ENCODE measurements around the gene LLPH. TPM values are rescaled to one million over a fixed set of nuclear protein-coding genes. Genes with fewer than 3 reads are reported as not detected.
A peak's percentile ranks its signal among the peaks of the same experiment; 100 is the strongest.

The LLPH gene
- total RNA-seq, 1 donor from 2014 or later, result 19.9 TPM

- Histone ChIP-seq H3K9me3 (ENCODE audit: low read depth) (no peaks in the 10 kb centered on the region), H3K4me3 (no peak overlapping the region), H3K36me3 (no peaks in the 10 kb centered on the region), H2AFZ (replicated peaks) (no peak overlapping the region), H3K4me2 (no peak overlapping the region), H3F3A (ENCODE audit: low read depth) (no peaks in the 10 kb centered on the region), H3K4me1 (no peaks in the 10 kb centered on the region), H3K27ac (no peak overlapping the region), H4K20me1 (ENCODE audit: low read depth) (no peaks in the 10 kb centered on the region), H3K27me3 (no peaks in the 10 kb centered on the region), H3K79me2 (ENCODE audit: low read depth) (no peaks in the 10 kb centered on the region), H3K9ac (no peak overlapping the region)
- H3K36me3 Mint-ChIP-seq, result no peaks in the 10 kb centered on the region
- H3K4me1 Mint-ChIP-seq, result peaks cover 7% of the 10 kb centered on the region
- peaks cover 10% of the 10 kb centered on the region for H3K9me3 Mint-ChIP-seq
- H3K4me3 Mint-ChIP-seq, result no peak overlapping the region
- TF ChIP-seq EZH2 (IDR thresholded peaks at IDR 0.05) (no peak), EZH2phosphoT487 (IDR thresholded peaks at IDR 0.05) (no peak)
- TF ChIP-seq, protein P1, sequence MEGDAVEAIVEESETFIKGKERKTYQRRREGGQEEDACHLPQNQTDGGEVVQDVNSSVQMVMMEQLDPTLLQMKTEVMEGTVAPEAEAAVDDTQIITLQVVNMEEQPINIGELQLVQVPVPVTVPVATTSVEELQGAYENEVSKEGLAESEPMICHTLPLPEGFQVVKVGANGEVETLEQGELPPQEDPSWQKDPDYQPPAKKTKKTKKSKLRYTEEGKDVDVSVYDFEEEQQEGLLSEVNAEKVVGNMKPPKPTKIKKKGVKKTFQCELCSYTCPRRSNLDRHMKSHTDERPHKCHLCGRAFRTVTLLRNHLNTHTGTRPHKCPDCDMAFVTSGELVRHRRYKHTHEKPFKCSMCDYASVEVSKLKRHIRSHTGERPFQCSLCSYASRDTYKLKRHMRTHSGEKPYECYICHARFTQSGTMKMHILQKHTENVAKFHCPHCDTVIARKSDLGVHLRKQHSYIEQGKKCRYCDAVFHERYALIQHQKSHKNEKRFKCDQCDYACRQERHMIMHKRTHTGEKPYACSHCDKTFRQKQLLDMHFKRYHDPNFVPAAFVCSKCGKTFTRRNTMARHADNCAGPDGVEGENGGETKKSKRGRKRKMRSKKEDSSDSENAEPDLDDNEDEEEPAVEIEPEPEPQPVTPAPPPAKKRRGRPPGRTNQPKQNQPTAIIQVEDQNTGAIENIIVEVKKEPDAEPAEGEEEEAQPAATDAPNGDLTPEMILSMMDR (IDR thresholded peaks at IDR 0.05), result peak; percentile 36
- H3K27me3 Mint-ChIP-seq (ENCODE audit: insufficient read depth, low read depth), result peaks cover 2% of the 10 kb centered on the region
- peak; percentile 11 for DNase-seq (ENCODE audit: low spot score)
- no peak overlapping the region for H3K27ac Mint-ChIP-seq
Measured at GRCh38 chr12:66103016-66103913, 27.3 kb downstream of the LLPH start.

DNA sequence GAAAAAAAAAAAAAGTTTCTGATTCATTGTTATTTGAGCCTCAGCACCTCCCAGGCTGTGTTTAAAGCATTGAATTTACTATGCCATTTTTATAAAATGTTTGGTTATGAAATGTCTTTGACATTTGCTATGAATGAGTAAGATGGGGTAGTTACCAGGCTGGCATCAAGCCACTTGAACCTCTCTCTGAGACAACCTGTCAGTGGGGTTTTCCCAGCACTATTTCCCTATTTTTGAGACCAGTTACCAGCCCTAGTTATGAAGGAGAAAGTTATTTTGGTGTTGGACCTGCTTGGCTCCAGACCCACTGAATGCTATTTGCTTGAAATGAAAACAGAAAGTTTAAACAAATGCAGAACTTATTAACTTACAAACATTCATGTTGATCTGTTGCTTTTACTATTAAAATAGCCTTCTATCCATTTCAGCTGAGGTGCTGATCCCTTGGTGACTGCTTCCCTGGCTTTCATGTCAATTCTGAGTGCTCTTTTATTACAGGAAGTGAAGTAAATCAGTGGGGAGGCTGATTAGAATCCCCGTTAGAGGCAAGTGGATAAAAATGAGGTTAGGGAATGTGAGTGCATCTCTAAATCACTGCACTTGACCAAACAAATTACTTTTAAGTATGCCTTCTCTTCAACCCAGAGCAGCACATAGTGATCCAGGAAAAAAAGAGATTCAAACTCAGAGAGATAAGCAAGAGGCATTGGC, 37.8 kb downstream of the LLPH start:
- DNase-seq (ENCODE audit: low spot score), result no peak
- Histone ChIP-seq H3K4me2 (no peak overlapping the region), H3K27me3 (no peaks in the 10 kb centered on the region), H3K36me3 (no peaks in the 10 kb centered on the region), H3F3A (ENCODE audit: low read depth) (no peaks in the 10 kb centered on the region), H2AFZ (replicated peaks) (peak overlapping the region; percentile 4), H3K9me3 (ENCODE audit: low read depth) (no peaks in the 10 kb centered on the region), H3K4me3 (no peak overlapping the region), H3K27ac (no peak overlapping the region), H3K9ac (no peak overlapping the region), H3K79me2 (ENCODE audit: low read depth) (no peaks in the 10 kb centered on the region), H3K4me1 (peaks cover 5% of the 10 kb centered on the region), H4K20me1 (ENCODE audit: low read depth) (no peaks in the 10 kb centered on the region)
- Mint-ChIP-seq H3K4me1 (peaks cover 6% of the 10 kb centered on the region), H3K4me3 (no peak overlapping the region), H3K27me3 (ENCODE audit: insufficient read depth, low read depth) (peaks cover 2% of the 10 kb centered on the region), H3K9me3 (peaks cover 2% of the 10 kb centered on the region), H3K27ac (peak overlapping the region; percentile 33), H3K36me3 (no peaks in the 10 kb centered on the region)
- TF ChIP-seq, protein P1 (IDR thresholded peaks at IDR 0.05), result no peak
- TF ChIP-seq EZH2 (IDR thresholded peaks at IDR 0.05), result no peak
- no peak for TF ChIP-seq EZH2phosphoT487 (IDR thresholded peaks at IDR 0.05)

DNA sequence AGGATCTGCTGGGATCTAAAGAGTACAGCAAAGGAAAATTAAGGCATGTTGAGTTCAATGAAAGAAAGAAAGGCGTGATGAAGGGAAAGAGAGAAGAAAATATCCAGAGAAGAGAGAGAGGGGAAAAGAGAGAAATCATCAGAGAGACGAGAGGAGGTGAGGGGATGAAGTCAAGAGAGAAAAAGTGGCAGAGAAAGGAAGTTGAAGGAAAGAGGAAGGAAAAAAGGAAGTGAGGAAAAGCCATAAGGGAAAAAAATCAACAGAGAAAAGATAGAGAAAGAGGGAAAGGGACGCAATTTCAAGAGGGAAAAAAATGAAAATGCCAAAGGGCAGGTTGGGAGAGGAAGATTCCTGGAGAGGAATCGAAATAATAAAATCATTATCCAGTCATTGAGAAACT, 40.4 kb downstream of the LLPH start:
- H3K27ac ChIP-seq, result no peak overlapping the region
- no peak overlapping the region for H3K9ac ChIP-seq
- no peak for DNase-seq (ENCODE audit: low spot score)
- H2AFZ ChIP-seq (replicated peaks), result no peak overlapping the region
- H3F3A ChIP-seq (ENCODE audit: low read depth), result no peaks in the 10 kb centered on the region
- no peaks in the 10 kb centered on the region for H4K20me1 ChIP-seq (ENCODE audit: low read depth)
- H3K4me3 ChIP-seq, result no peak overlapping the region
- H3K79me2 ChIP-seq (ENCODE audit: low read depth), result no peaks in the 10 kb centered on the region
- Mint-ChIP-seq H3K4me3 (no peak overlapping the region), H3K27ac (no peak overlapping the region), H3K27me3 (ENCODE audit: insufficient read depth, low read depth) (peaks cover 4% of the 10 kb centered on the region), H3K9me3 (no peaks in the 10 kb centered on the region), H3K36me3 (no peaks in the 10 kb centered on the region), H3K4me1 (peaks cover 6% of the 10 kb centered on the region)
- no peaks in the 10 kb centered on the region for H3K27me3 ChIP-seq
- H3K36me3 ChIP-seq, result no peaks in the 10 kb centered on the region
- TF ChIP-seq, protein P1 (IDR thresholded peaks at IDR 0.05), result no peak
- TF ChIP-seq EZH2phosphoT487 (IDR thresholded peaks at IDR 0.05), result no peak
- TF ChIP-seq EZH2 (IDR thresholded peaks at IDR 0.05), result no peak
- H3K9me3 ChIP-seq (ENCODE audit: low read depth), result no peaks in the 10 kb centered on the region
- peaks cover 5% of the 10 kb centered on the region for H3K4me1 ChIP-seq
- H3K4me2 ChIP-seq, result peak overlapping the region; percentile 23

Data from neural progenitor cell (in vitro differentiated cells).